Measurements from ENCODE around the gene HRH1.
"Not testable (repeated sequence)": the region's sequence is repeated elsewhere in the genome, so short reads cannot be mapped to it uniquely, and the experiment has no call there.

The HRH1 gene

GRCh38 chr3:11143476-11143875 is 10.8 kb upstream of the HRH1 start:
- no peak for DNase-seq (ENCODE audit: low read depth in 2 of 2)

GRCh38 chr3:11144996-11145395 is 9.3 kb upstream of the HRH1 start:
- DNase-seq (ENCODE audit: low read depth in 2 of 2), result no peak

GRCh38 chr3:11145888-11146287 is 8.4 kb upstream of the HRH1 start:
- DNase-seq (ENCODE audit: low read depth in 2 of 2), result no peak

GRCh38 chr3:11146773-11147660 is 7.3 kb upstream of the HRH1 start:
- no peak for DNase-seq (ENCODE audit: low read depth in 2 of 2)

GRCh38 chr3:11150256-11150655 is 4.0 kb upstream of the HRH1 start:
- DNase-seq (ENCODE audit: low read depth in 2 of 2), result no peak

- DNase-seq (ENCODE audit: low read depth in 2 of 2), result no peak
Observed at GRCh38 chr3:11152301-11152700, 2.0 kb upstream of the HRH1 start.

- DNase-seq (ENCODE audit: low read depth in 2 of 2), result no peak
Observed at GRCh38 chr3:11154953-11155325, 646 bp downstream of the HRH1 start.

- DNase-seq (ENCODE audit: low read depth in 2 of 2), result no peak
Observed at GRCh38 chr3:11155341-11156025, 1.2 kb downstream of the HRH1 start.

GRCh38 chr3:11156026-11156410 is 1.7 kb downstream of the HRH1 start:
- no peak for DNase-seq (ENCODE audit: low read depth in 2 of 2)

- DNase-seq (ENCODE audit: low read depth in 2 of 2), result no peak
Observed at GRCh38 chr3:11157421-11157820, 3.1 kb downstream of the HRH1 start.

- no peak for DNase-seq (ENCODE audit: low read depth in 2 of 2)
Observed at GRCh38 chr3:11159421-11159904, 5.2 kb downstream of the HRH1 start.

GRCh38 chr3:11161666-11162065 is 7.4 kb downstream of the HRH1 start:
- no peak for DNase-seq (ENCODE audit: low read depth in 2 of 2)

- DNase-seq (ENCODE audit: low read depth in 2 of 2), result no peak
Observed at GRCh38 chr3:11162401-11163345, 8.4 kb downstream of the HRH1 start.

- no peak for DNase-seq (ENCODE audit: low read depth in 2 of 2)
Observed at GRCh38 chr3:11164607-11165006, 10.3 kb downstream of the HRH1 start.

- DNase-seq (ENCODE audit: low read depth in 2 of 2), result no peak
Observed at GRCh38 chr3:11165476-11165875, 11.2 kb downstream of the HRH1 start.

- DNase-seq (ENCODE audit: low read depth in 2 of 2), result not testable (repeated sequence)
Observed at GRCh38 chr3:11166807-11167400, 12.6 kb downstream of the HRH1 start.

GRCh38 chr3:11167590-11167989 is 13.3 kb downstream of the HRH1 start:
- DNase-seq (ENCODE audit: low read depth in 2 of 2), result no peak

- DNase-seq (ENCODE audit: low read depth in 2 of 2), result no peak
Observed at GRCh38 chr3:11168406-11168805, 14.1 kb downstream of the HRH1 start.

- no peak for DNase-seq (ENCODE audit: low read depth in 2 of 2)
Observed at GRCh38 chr3:11168881-11169805, 14.8 kb downstream of the HRH1 start.

GRCh38 chr3:11170052-11170770 is 15.9 kb downstream of the HRH1 start:
- DNase-seq (ENCODE audit: low read depth in 2 of 2), result no peak
